ENCODE results near the gene ADM2.
"Not testable (repeated sequence)": the region's sequence is repeated elsewhere in the genome, so short reads cannot be mapped to it uniquely, and the experiment has no call there.

ADM2 gene

GRCh38 chr22:50507991-50508884, 26.9 kb downstream of the ADM2 start, which contains the start of gene NCAPH2:
Gene NCAPH2, plus strand, starts transcription at chr22:50508224. Its CDS starts 114 bp downstream, at chr22:50508338.
- peak; percentile 96 for DNase-seq

GRCh38 chr22:50508897-50509296, 27.6 kb downstream of the ADM2 start:
- no peak for DNase-seq

- no peak for DNase-seq
Measured at GRCh38 chr22:50513175-50513574, 31.8 kb downstream of the ADM2 start.

DNA sequence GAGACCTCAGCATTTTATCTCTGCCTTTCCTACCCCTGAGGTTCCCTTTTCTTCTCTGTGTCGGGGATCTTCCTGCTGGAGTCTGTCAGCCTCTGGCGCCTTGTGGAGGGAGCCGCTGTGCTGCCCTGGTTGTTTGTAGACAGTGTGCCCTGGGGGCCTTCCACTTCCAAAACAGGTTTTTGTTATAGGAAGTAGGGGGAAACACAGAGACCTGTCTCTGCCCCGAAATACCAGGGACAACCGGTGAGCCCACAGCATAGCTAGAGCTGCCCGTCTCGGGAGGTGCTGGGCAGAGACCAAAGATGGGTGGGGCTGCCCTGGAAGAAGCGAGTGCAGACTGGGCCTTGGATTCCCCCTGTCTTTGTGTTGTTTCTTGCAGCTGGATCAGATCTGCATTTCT, 34.7 kb downstream of the ADM2 start:
- no peak for DNase-seq

GRCh38 chr22:50516891-50517290, 35.5 kb downstream of the ADM2 start:
- DNase-seq = no peak

- DNase-seq = no peak
Measured at GRCh38 chr22:50517495-50518260, 36.3 kb downstream of the ADM2 start.

- no peak for DNase-seq
Measured at GRCh38 chr22:50518606-50519005, 37.3 kb downstream of the ADM2 start.

- no peak for DNase-seq
Measured at GRCh38 chr22:50519151-50519550, 37.8 kb downstream of the ADM2 start.

DNA sequence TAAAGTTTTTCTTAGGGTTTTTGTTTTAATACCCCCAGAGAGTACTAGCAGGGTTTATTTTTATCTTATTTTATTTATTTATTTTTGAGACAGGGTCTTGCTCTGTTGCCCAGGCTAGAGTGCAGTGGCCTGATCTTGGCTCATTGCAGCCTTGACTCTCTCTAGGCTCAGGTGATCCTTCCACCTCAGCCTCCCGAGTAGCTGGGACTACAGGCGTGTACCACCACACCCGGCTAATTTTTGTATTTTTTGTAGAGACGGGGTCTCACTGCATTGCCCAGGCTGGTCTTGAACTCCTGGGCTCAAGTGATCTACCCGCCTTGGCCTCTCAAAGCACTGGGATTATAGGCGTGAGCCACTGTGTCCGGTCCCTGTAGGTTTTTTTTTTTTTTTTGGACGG, 38.8 kb downstream of the ADM2 start:
- not testable (repeated sequence) for DNase-seq

DNA sequence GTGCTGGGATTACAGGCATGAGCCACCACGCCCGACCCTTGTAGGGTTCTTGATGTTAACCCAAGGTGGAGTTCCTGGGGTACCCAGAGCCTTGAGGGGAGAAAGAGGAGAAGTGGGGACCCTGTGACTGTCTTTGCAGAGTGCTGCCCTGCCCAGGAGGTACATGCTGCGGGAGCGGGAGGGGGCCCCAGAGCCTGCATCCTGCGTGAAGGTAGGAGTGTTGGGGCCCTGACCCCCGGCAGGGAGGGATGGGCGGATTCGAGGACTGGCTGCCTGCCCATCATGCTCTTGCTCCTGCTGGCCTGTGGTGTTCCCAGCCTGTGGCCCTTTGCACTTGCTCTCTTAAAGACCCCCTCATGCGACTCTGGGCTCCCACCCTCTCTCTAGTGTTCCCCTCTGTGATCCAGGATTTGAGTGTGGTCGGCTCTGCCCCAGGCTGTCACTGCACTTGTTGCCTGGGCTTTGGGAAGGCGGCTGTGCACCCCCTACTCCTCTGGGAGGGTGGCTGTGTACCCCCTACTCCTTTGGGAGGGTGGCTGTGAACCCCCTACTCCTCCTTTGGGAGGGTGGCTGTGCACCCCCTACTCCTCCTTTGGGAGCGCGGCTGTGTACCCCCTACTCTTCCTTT, 39.6 kb downstream of the ADM2 start:
- no peak for DNase-seq

- no peak for DNase-seq
Measured at GRCh38 chr22:50521710-50522109, 40.4 kb downstream of the ADM2 start.

DNA sequence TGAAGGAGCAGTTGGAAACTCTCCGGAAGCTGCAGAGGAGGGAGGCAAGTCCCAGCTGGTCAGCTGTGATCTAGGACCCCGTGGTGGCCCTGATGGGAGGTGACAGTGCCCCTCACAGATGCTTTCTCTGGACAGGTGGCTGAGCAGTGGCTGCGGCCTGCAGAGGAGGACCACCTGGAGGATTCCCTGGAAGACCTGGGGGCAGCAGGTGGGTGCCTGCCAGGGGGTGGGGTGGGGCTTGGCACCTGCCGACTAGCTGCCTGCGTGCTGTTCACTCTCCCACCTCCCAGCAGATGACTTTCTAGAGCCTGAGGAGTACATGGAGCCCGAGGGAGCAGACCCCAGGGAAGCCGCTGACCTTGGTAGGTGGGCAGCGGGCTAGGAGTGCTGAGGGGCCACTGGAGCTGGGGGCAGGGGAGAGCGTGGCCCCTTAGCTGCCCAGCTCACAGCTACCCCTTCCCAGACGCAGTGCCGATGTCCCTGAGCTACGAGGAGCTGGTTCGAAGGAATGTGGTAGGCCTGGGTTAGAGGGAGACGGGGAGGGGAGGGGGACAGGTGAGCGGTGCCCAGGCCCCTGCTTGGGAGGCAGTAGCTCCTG, 41.0 kb downstream of the ADM2 start:
- DNase-seq = no peak

DNA sequence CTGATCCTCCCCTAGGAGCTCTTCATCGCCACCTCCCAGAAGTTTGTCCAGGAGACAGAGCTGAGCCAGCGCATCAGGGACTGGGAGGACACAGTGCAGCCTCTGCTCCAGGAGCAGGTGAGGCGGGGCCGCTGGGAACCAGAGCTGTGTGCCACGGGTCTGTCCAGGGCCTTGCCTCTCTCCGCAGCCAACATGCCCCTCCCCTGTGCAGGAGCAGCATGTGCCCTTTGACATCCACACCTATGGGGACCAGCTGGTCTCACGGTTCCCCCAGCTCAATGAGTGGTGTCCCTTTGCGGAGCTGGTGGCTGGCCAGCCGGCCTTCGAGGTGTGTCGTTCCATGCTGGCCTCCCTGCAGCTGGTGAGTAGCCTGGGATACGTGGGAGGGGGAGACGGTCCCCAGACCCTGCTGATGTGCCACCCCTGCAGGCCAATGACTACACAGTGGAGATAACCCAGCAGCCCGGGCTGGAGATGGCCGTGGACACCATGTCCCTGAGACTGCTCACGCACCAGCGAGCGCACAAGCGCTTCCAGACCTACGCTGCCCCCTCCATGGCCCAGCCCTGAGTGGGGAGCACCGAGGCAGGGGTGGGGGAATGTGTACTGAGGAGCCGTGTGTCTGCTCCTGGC, 41.6 kb downstream of the ADM2 start:
- no peak for DNase-seq

GRCh38 chr22:50523458-50523805, 42.1 kb downstream of the ADM2 start:
- DNase-seq = no peak

GRCh38 chr22:50523806-50524675, 42.7 kb downstream of the ADM2 start:
- no peak for DNase-seq

- DNase-seq = no peak
Measured at GRCh38 chr22:50524676-50525103, 43.3 kb downstream of the ADM2 start.

- peak; percentile 97 for DNase-seq
Measured at GRCh38 chr22:50525104-50525857, 43.9 kb downstream of the ADM2 start, which contains the start of gene SCO2. Gene SCO2, minus strand, starts transcription at chr22:50525598. Its CDS starts 1,187 bp downstream, at chr22:50524411.

DNA sequence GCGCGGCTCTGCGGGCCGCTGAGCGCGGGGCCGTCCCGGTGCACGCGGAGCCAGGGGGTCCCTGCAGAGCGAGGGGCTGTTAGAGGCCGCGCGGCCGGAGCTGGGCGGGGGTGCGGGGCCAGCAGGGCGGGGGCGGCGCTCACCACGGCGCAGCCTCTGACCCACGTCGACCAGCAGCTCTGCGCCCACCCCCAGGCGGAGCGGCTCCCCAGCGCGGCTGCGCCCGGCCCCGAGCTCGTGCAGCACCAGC, 44.4 kb downstream of the ADM2 start:
- DNase-seq = no peak

DNA sequence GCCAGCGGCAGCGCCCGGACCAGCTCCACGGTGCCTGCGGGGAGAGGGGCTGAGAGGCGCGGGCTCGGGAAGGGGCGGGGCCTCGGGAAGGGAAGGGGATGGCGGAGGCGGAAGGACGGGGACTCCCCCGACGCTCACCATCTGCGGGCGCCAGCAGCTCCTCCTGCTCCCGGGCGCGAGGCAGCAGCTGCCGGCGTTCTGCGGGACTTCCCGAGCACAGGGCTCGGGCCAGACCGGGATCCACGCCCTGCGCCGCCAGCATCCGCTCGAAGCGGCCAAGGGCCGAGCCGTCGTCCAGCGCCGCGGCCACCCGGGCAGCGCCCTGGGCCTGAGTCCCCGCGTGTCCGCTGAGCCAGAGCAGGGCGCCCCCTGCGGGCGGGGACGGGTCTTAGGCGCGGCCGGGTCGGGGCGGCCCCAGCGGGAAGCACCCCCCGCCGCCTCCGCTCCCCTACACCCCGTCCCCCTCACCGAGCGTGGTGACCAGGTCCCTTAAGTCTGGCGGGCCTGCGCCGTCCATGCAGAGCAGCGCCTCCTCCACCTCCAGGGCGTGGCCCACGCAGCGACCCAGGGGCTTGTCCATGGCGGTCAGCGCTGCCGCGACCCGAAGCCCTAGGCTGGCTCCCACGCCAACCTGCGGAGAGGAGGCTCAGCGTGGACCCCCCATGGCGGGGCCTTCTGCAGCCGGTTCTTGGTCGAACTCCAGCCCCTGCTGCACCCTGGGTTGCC, 44.9 kb downstream of the ADM2 start:
- DNase-seq = peak; percentile 72
